ENCODE measurements around the gene PLA2G4B. TPM values are rescaled to one million over a fixed set of nuclear protein-coding genes. Genes with fewer than 3 reads are reported as not detected.
A peak's percentile ranks its signal among the peaks of the same experiment; 100 is the strongest.

PLA2G4B gene
- total and polyA plus RNA-seq, 3 donors from 2014 or later = 7.4 to 16.6 (median 16.4) TPM

- no peak overlapping the region for H3K4me3 ChIP-seq
- H3K36me3 ChIP-seq (ENCODE audit: low read depth, missing control alignments) = no peaks in the 10 kb centered on the region
- WGBS, 2 donors = 89 to 98% methylated on average over 4 to 19 of the region's 19 CpGs
- H3K27ac ChIP-seq = no peak overlapping the region
- TF ChIP-seq POLR2A (IDR thresholded peaks at IDR 0.05) (no peak), CTCF (IDR thresholded peaks at IDR 0.05) (no peak)
- H3K27me3 ChIP-seq = no peaks in the 10 kb centered on the region
- no peak for DNase-seq
- no peaks in the 10 kb centered on the region for H3K9me3 ChIP-seq
- H3K4me1 ChIP-seq = peaks cover 12% of the 10 kb centered on the region
- intact Hi-C loops (cut with DNase I; ENCODE audit: low total_unique reads) = no loop called here
Measured at GRCh38 chr15:41824062-41824745, 14.4 kb upstream of the PLA2G4B start.

GRCh38 chr15:41825145-41825544 is 13.5 kb upstream of the PLA2G4B start:
- Histone ChIP-seq H3K36me3 (ENCODE audit: low read depth, missing control alignments) (no peaks in the 10 kb centered on the region), H3K27ac (no peak overlapping the region), H3K4me1 (peaks cover 13% of the 10 kb centered on the region)

GRCh38 chr15:41825572-41826535 is 12.8 kb upstream of the PLA2G4B start:
- no peaks in the 10 kb centered on the region for H3K36me3 ChIP-seq (ENCODE audit: low read depth, missing control alignments)
- H3K9me3 ChIP-seq = no peaks in the 10 kb centered on the region
- H3K27me3 ChIP-seq = no peaks in the 10 kb centered on the region
- TF ChIP-seq POLR2A (IDR thresholded peaks at IDR 0.05) (no peak), CTCF (IDR thresholded peaks at IDR 0.05) (peak in 1 of 3 experiments; percentile 8)
- WGBS, 2 donors = 81 to 83% methylated on average over 12 to 13 of the region's 13 CpGs
- H3K4me3 ChIP-seq = no peak overlapping the region
- peaks cover 13% of the 10 kb centered on the region for H3K4me1 ChIP-seq
- no peak for DNase-seq
- intact Hi-C loops (cut with DNase I; ENCODE audit: low total_unique reads) = no loop called here
- no peak overlapping the region for H3K27ac ChIP-seq

More at GRCh38 chr15:41825145-41825544, 13.5 kb upstream of the PLA2G4B start:
- TF ChIP-seq CTCF (IDR thresholded peaks at IDR 0.05) (no peak), POLR2A (IDR thresholded peaks at IDR 0.05) (no peak)
- H3K4me3 ChIP-seq = no peak overlapping the region
- H3K27me3 ChIP-seq = no peaks in the 10 kb centered on the region
- DNase-seq = no peak
- intact Hi-C loops (cut with DNase I; ENCODE audit: low total_unique reads) = no loop called here
- WGBS, 2 donors = 84 to 91% methylated on average over 10 of the region's 10 CpGs
- H3K9me3 ChIP-seq = no peaks in the 10 kb centered on the region

GRCh38 chr15:41827290-41827879 is 11.3 kb upstream of the PLA2G4B start:
- 5 to 7% methylated on average over 29 to 37 of the region's 37 CpGs for WGBS, 2 donors
- TF ChIP-seq POLR2A (IDR thresholded peaks at IDR 0.05) (no peak), CTCF (IDR thresholded peaks at IDR 0.05) (no peak)
- no peaks in the 10 kb centered on the region for H3K36me3 ChIP-seq (ENCODE audit: low read depth, missing control alignments)
- no peak for DNase-seq
- no peaks in the 10 kb centered on the region for H3K27me3 ChIP-seq
- intact Hi-C loops (cut with DNase I; ENCODE audit: low total_unique reads) = no loop called here
- H3K9me3 ChIP-seq = no peaks in the 10 kb centered on the region
- H3K4me3 ChIP-seq = peak overlapping the region; percentile 69 to 71
- H3K27ac ChIP-seq = peak overlapping the region in 1 of 2 donors; percentile 88
- H3K4me1 ChIP-seq = peaks cover 13% of the 10 kb centered on the region

All from testis (tissue), 3 donors.